ENCODE results near the gene FREM2. TPM values are rescaled to one million over a fixed set of nuclear protein-coding genes. Genes with fewer than 3 reads are reported as not detected.

FREM2 gene
- total and polyA plus RNA-seq, 9 of the 15 experiments (the other 6 are each of a cell fraction or from before 2014, with no cell fraction given), result under 0.01 to 0.02 TPM; not detected in 7

- Histone ChIP-seq H2AFZ (ENCODE audit: low read depth, low read length) (no peak overlapping the region), H3K79me2 (ENCODE audit: control insufficient read depth, insufficient read depth, low read length) (no peaks in the 10 kb centered on the region), H3K4me1 (replicated peaks in 1 of 2; ENCODE audit: control insufficient read depth in 2 of 2, insufficient read depth in 2 of 2, low read length in 2 of 2) (no peaks in the 10 kb centered on the region), H3K4me2 (ENCODE audit: insufficient read depth, low read length) (no peak overlapping the region), H3K27ac (ENCODE audit: extremely low read depth, low read depth, low read length) (no peak overlapping the region), H3K9me3 (replicated peaks; ENCODE audit: control insufficient read depth, insufficient read depth, low read depth, low read length) (no peaks in the 10 kb centered on the region), H4K20me1 (replicated peaks; ENCODE audit: control insufficient read depth, insufficient read depth, low read length) (no peaks in the 10 kb centered on the region), H3K36me3 (ENCODE audit: control insufficient read depth, insufficient read depth, low read length) (no peaks in the 10 kb centered on the region), H3K27me3 (ENCODE audit: control insufficient read depth in 2 of 2, insufficient read depth in 2 of 2, low read length in 2 of 2) (no peaks in the 10 kb centered on the region), H3K9me1 (ENCODE audit: control insufficient read depth, insufficient read depth, low read length) (no peaks in the 10 kb centered on the region), H3K9ac (ENCODE audit: insufficient read depth in 1 of 2, low read depth in 2 of 2, low read length in 2 of 2) (no peak overlapping the region), H3K4me3 (no peak overlapping the region)
- WGBS (ENCODE audit: insufficient coverage, low coverage, missing lambda C conversion rate), result 0% methylated on average over 1 of the region's 2 CpGs
- BruUV-seq (replicated peaks), result no TSS peak
- no peak for TF ChIP-seq TGIF2 (CRISPR knock-in tag; IDR thresholded peaks at IDR 0.05)
- TF ChIP-seq ZNF253 (CRISPR knock-in tag; conservative IDR thresholded peaks at IDR 0.05), result no peak
- no peak for TF ChIP-seq POLR2B (IDR thresholded peaks at IDR 0.05; ENCODE audit: low read depth, partially characterized antibody)
- TF ChIP-seq POLR2AphosphoS5 (IDR thresholded peaks at IDR 0.05; ENCODE audit: control insufficient read depth, insufficient read depth, low read depth, low read length), result no peak
- TF ChIP-seq ZNF347 (CRISPR knock-in tag; IDR thresholded peaks at IDR 0.05; ENCODE audit: low read depth), result no peak
- TF ChIP-seq TAF15 (IDR thresholded peaks at IDR 0.05; ENCODE audit: low read depth, low read length), result no peak
- TF ChIP-seq ZBTB8A (IDR thresholded peaks at IDR 0.05; ENCODE audit: partially characterized antibody), result no peak
- TF ChIP-seq HES1 (IDR thresholded peaks at IDR 0.05; ENCODE audit: low read depth), result no peak
- CTCF ChIA-PET (ENCODE audit: low intra/inter-chr PET ratio), result no interaction called here
- intact Hi-C loops (cut with micrococcal nuclease), result no loop called here
- no peak for ATAC-seq
- in situ Hi-C loops (cut with MboI), result no loop called here
- POLR2A ChIA-PET, result no interaction called here
- FAIRE-seq, result no peak
- no peak for DNase-seq (ENCODE audit: extremely low read depth in 1 of 4, low spot score in 3 of 4)
These were observed 25.7 kb upstream of the FREM2 start for GRCh38 chr13:38661010-38661675.
